ENCODE measurements around the gene PGAM5. TPM values are rescaled to one million over a fixed set of nuclear protein-coding genes. Genes with fewer than 3 reads are reported as not detected.
"Not testable (repeated sequence)": the region's sequence is repeated elsewhere in the genome, so short reads cannot be mapped to it uniquely, and the experiment has no call there.

The PGAM5 gene
- polyA plus RNA-seq, 5 donors: 11.4 to 22.0 (median 15.0) TPM

DNA sequence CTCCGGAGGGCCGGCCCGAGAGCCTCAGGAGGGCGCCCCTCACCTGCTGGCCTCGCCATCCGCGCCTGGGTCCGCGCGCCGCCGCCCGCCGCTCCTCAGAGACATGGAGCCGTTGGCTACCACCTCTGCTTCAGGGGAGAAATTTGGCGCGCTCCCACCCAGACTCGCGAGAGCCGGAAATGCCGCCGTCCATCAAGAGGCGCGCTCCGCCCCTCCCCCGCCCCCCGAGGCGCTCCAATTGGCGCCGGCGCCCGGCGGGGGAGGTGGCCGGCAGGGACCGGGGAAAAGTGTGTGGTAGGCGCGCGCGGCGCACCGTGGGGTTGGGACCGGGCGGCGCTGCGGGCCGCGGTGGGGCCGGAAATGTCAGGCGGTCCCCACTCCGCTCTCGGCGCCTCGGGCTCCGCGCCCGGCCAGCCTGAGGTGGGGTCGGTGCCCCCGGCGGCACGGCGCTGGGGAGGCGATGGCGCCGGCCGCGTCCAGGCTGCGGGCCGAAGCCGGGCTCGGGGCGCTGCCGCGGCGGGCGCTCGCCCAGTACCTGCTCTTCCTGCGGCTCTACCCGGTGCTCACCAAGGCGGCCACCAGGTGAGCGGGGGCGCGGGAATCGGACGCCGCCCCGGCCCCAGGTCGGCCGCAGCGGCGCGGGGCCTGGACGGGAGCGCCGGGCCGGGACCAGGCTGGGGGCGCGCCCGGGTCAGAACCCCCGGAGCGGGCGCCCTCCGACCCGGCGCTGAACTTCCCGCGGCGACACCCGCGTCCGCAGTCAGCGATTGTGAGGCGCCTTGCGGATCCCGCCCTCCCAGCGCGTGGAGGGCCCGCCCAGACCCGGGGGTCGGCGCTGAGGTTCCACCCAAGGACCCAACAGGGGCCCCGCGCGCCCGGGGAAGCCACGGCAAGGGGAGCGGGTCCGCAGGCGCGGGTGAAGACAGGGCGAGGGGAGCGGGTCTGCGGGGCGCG lies 23.2 kb upstream of the PGAM5 start, which contains the start of the genes POLE and PXMP2:
POLE (minus strand) TSS at position 132 of the 954 bp plus-strand sequence; CDS start at position 105, 27 bp downstream.
PXMP2 (plus strand) TSS at position 377 of the 954 bp plus-strand sequence; CDS start at position 461, 84 bp downstream.
- peak; percentile 97 to 98 for DNase-seq

DNA sequence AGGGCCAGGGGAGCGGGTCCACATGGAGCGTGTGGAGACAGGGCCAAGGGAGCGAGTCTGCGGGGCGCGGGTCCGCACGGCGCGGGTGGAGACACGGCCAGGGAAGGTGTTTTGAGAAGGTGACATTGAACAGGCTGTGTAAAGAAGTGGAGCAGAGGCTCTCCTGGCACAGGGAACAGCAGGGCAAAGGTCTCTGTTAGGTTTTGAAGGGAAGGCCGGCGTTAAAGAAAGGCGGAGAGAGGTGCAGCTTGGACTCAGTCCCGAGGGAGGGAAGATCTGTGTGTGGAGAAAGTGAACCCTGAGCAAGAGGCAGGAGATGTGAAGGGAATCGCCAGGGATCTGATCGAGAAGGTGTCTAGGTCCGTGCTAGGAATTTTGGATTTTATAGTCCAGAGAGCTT lies 21.4 kb upstream of the PGAM5 start:
- no peak for DNase-seq

DNA sequence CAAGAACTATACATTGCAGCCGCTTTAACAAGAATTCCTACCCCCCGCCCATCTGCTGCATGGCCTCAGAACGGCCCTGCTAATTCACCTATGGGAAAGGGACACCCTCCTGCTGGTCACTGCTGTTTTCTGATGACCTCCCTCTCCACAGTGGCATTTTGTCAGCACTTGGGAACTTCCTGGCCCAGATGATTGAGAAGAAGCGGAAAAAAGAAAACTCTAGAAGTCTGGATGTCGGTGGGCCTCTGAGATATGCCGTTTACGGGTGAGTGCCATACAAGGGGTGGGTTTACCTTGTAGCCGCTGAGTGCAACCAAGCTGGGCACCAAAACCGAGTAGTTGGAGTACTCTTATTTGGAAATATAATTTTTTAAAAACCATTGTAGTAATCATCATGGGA lies 20.5 kb upstream of the PGAM5 start:
- DNase-seq: no peak

DNA sequence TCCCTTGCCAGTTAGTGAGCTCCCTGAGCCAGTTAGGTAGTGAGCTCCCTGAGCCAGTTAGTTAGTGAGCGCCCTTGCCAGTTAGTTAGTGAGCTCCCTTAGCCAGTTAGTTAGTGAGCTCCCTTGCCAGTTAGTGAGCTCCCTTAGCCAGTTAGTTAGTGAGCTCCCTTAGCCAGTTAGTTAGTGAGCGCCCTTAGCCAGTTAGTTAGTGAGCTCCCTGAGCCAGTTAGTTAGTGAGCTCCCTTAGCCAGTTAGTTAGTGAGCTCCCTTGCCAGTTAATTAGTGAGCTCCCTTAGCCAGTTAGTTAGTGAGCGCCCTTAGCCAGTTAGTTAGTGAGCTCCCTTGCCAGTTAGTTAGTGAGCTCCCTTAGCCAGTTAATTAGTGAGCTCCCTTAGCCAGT lies 18.6 kb upstream of the PGAM5 start:
- not testable (repeated sequence) for DNase-seq

DNA sequence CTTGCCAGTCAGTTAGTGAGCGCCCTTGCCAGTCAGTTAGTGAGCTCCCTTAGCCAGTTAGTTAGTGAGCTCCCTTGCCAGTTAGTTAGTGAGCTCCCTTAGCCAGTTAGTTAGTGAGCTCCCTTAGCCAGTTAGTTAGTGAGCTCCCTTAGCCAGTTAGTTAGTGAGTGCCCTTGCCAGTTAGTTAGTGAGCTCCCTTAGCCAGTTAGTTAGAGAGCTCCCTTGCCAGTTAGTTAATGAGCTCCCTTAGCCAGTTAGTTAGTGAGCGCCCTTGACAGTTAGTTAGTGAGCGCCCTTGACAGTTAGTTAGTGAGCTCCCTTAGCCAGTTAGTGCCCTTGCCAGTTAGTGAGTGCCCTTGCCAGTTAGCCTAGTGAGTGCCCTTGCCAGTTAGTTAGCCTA lies 15.8 kb upstream of the PGAM5 start:
- not testable (repeated sequence) for DNase-seq

DNA sequence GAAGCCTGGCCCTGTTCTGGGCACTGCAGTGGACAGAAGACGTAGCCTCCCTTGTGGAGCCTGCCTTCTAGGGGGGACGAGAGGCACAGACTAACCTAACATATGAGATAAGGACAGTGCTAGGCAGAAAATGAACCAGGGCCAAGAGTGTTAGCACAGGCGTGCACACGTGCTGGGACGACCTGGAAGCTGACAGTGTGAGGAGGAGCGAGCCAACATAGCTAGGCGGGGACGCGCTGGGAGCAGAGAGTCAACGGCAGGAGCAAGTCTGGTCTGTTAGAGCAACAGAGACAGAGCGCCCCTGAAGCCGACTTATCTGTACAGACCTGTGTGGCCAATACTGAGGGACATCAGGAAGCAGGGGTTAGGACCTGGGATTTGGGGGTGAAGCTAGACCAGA lies 15.2 kb upstream of the PGAM5 start:
- no peak for DNase-seq

DNA sequence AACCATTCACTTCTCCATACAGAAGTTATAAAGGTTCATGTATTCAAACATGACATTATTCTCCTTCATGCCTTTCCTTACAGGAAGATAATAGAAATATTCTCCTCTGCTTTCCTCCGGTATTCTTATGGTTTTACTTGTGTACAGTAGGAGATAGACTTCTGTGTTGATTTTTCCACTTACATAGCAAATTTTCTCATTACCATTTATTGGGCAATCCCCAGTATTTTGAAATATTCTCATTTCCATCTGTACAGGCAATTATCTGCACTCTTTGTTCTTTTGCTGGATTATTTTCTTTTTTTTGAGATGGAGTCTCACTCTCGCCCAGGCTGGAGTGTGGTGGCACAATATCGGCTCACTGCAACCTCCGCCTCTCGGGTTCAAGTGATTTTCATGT lies 12.3 kb upstream of the PGAM5 start:
- no peak for DNase-seq

DNA sequence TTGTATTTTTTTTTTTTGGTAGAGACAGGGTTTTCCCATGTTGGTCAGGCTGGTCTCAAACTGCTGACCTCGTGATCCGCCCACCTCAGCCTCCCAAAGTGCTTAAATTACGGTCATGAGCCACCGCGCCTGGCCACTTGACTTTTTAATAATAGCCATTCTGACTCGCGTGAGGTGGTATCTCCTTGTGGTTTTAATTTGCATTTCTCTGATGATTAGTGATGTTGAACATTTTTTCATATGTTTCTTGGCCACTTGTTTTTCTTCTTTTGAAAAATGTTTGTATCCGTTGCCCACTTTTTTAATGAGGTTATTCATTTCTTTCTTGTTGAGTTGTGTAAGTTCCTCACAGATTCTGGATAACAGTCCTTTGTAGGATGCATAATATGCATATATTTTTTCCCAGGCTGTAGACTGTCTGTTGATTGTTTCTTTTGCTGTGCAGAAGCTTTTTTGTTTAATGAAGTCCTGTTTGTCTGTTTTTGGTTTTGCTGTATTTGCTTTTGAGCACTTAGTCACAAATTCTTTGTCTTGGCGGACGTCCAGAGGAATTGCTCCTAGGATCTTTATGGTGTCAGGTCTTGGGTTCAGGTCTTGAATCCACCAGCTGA lies 10.3 kb upstream of the PGAM5 start:
- DNase-seq: no peak

DNA sequence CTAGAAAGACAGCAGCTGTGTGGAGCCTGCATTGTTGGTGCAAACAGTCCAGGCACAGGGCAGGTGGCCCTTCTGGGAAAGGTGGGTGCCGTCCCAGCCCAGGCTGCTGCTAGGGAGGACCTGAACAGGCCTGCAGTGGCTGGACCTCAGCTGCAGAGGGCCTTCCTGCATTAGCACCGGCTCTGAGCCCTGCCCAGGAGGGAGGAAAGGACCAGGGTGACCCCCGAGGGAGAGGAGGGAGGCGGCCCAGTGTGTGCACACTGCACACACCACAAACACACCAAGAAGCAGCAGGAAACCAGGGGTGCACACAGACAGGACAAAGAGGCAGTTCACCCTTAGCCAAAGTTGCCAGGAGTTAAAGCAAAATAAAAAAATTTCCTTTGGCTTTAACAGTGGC lies 8.0 kb upstream of the PGAM5 start:
- DNase-seq: no peak

DNA sequence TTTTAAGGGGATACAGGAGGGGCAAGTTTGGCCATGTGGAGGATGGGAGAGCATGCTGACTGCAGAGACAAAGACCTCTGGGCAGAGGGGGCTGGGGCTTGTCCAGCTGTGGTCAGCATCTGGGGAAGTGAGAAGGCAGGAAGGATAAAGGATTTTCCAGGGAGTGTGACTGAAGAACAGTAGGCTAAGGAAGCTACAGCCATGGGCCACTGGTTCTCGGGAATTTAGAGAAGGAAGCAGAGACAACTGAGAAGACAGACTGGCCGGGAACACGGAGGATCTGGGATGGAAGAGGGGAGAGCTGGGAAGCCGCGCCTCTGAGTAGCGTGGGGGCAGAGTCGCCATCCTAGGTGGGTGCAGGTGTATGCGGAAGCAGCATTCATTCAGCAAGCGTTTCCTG lies 7.0 kb upstream of the PGAM5 start:
- DNase-seq: no peak

DNA sequence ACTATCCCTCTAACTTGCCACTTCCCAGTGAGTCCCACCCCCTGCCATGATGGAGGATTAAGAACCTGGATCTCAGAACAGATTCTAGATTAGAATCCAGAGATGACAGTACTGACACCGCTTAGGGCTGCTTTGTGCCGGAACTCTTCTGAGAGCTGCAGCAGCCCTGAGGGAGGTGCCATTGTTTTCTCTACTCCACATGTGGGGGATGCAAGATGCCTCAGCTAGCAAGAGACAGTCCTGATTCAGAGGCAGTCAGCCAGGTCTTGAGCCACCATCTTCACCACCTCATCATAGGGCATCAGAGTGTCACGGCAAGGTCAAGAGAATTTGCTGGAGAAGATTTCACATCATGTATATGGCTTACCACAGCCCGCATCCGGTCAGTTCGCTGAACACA lies 3.4 kb upstream of the PGAM5 start:
- no peak for DNase-seq

DNA sequence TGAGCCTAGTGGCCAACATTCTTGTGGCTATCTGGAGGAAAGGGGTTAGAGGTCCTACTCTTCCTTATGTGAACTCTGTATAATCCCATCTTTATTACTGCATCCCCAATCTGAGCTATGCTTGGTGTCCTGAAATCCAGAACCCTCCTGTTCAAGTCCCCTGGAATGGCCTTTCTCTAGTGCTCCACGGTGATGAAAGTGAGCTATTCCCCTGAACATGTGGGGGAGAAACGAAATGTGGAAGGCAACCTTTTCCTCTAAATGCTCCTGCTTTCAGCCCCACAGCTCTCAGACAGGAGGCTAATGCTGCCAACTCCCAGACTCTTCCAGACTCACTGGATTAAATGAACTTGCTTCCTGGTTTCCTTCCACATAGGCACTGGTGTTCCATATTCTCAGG lies 2.5 kb upstream of the PGAM5 start:
- no peak for DNase-seq

DNA sequence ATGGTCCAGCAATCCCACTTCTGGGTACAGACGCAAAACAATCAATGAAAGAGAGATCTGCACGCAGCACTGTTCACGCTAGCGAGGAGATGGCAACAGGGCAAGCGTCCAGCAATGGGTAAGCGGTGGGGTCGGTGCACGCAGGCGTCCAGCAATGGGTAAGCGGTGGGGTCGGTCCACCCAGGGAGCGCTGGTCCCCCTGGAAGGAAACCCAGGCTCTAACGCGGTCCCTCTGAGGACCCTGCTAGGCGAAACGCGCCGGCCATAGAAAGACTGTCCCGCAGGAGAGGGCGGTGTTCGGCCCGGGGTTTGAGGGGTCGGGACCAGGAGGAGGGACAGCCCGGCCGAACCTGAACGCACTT lies 618 bp upstream of the PGAM5 start:
- no peak for DNase-seq

DNA sequence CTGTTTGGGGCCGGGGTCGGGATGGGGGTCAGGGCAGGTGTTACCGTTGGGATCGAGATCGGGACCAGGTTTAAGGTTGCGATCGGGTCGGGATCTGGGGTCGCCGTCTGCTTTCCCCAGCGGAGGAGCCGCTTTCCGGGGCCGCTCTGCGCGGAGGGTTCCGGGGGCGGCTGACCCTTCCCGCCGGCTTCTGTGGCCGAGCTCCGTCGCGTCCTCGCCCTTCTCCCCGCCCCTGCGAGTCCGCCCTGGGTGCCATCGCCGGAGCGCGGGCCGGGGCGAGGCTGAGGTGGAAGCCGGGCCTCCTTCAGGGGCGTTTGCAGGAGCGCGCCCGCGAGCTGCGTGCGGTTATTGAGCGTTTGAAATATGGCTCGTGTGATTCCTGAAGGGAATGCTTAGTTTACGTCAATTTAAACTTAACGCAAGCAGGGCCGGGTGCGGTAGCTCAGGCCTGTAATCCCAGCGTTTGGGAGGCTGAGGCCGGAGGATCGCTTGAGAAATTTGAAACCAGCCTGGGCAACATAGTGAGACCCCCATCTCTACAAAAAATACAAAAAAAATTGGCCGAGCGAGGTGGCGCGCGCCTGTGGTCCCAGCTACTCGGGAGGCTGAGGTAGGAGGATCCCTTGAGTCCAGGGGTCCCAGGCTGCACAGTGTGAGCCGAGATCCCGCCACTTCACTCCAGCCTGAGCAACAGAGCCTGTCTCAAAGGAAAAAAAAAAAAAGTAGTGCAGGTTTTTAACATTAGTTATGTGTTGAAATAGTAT lies 620 bp downstream of the PGAM5 start:
- no peak for DNase-seq

DNA sequence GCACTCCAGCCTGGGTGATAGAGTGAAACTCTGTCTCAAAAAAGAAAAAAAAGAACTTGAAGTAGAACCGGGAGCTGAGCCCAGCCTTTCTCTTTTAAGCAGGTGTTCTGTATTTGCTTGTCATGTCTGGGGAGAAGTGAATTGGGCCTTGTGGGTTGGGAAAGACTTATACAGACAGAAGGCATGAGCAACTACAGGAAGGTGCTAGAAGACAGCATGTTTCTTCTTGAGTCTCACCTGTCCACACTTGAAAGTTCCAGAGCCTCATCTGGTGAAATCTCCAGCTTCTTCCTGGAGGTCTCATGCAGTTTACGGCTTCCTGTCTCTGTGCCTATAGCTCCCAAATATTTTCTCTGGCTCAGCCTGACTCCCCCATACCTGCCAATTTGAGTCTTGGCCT lies 2.5 kb downstream of the PGAM5 start:
- no peak for DNase-seq

DNA sequence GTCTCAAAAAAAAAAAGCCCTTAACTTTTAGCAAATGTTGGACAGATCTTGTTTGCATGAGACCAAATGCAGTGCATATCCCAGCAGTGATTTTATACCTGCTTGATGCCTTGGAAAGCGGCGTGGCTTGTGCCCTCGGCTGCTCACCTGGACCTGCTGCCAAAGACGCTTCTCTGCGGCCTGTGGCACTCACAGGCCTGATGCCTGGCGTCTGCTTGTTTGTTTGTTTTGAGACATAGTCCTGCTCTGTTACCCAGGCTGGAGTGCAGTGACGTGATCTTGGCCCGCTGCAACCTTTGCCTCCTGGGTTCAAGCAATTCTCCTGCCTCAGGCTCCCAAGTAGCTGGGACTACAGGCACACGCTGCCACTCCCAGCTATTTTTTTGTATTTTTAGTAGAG lies 5.2 kb downstream of the PGAM5 start:
- DNase-seq: no peak

DNA sequence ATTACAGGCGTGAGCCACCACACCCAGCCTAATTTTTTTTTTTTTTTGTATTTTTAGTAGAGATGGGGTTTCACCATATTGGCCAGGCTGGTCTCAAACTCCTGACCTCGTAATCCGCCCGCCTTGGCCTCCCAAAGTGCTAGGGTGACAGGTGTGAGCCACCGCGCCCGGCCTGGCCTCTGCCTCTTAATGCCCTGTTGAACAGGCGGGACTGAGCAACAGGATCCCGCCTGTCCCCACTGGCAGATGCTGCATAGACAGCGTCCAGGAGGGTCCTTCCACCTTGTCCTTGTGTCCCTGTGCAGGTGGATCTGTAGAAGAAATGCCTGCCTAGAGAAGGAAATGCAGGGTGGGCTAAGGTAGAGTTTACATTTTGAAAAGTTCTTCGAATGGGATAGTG lies 5.7 kb downstream of the PGAM5 start:
- DNase-seq: no peak

DNA sequence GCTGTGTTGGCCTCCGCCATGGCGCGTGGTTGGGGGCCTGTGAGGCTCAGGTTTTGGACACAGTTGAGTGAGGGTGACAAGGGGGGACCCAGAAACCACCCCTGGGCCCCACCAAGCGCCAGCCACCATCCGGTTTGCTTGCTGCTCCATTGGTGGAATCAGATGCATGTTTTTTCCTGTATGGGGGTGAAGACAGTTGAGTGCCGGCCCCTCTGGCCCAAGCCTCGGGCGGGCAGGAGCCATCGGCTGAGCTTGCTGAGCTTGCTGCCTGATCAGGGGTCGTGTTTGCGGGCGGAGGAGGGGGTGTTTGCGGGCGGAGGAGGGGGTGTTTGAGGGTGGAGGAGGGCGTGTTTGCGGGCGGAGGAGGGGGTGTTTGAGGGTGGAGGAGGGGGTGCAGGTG lies 6.4 kb downstream of the PGAM5 start:
- DNase-seq: no peak

DNA sequence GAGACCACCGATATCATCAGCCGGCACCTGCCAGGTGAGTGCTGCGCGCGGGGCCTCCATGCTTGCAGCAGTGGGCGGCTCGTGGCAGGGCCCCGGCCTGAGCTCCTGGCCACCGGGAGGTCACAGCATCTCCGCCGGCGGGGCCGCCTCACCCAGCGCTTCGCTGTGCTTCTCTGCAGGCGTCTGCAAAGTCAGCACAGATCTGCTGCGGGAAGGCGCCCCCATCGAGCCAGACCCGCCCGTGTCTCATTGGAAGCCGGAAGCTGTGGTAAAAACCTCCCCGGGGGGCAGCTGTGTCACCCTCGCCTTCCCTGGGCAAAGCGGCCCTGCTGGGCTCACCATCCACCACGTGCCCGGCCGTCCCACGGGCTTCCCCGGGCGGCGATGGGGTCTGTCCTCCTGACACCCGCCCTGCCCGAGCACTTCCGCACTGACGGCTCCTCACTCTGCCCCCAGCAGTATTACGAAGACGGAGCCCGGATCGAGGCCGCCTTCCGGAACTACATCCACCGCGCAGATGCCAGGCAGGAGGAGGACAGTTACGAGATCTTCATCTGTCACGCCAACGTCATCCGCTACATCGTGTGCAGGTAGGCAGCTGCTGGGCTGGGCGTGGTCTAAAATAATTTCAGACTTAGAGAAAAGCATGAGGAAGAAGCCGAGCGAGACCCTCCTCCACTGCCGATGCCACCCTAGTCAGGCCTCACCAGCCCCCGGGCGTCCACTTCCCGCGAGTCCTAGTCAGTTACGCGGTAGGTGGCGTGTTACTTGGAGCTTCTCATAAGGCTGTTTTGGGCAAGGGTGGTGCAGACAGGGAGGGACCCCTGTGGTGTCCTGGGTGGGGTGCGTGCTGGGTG lies 7.1 kb downstream of the PGAM5 start:
- no peak for DNase-seq

DNA sequence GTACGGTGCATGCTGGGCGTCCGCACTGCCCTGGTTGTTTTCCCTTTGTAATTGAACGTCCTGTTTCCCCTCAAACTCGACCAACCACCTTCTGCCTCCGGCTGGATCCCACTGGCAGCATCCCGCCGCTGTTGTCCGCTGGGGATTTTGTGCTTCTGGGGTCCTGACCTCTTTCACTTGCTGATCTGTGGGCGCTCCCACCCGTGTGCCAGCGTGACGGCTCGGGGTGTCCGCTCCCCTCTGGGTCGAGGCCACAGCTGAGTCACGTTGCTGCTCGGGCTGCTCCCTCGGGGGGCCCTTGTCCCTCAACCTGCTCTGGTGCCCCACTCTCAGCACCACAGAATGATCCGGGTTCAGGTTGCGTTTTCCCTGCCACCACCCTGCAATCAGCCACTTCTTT lies 8.0 kb downstream of the PGAM5 start:
- no peak for DNase-seq

DNA sequence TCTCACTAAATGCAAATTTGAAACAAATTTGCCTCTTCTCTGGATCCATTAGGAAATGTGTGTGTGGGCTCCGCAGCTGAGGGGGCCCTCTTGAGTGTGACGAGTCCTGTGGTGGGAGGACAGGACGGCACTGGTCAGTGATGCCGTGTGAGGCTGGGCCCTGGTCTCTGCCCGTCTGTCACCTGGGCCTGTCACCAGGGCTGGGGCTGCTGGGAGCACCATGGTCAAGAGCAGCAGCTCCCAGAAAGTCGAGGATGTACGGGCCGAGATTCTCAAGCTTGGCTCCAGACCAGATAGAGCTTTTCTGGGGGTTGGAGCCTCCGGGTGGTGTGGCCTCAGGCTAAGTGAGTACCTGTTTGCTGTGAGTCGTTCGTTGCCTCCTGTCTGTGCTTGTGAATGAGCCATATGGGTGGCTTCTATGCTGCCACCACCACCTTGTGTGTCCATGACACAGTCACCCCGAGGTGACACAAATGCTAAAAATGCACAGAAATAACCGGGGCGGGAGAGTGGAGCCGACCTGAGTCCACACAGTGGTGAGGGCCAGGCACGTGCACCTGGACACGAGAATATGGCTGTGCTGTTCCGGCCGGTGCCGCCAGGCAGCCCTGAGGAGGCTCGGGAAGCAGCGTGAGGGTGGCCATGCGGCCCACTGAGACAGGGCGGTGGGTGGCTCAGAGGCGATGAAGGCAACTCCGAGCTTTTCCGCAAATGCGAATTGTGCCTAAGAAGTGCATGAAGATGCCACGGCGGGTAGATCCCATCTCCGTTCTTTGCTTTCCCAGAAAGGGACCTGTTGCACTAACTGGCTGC lies 8.7 kb downstream of the PGAM5 start:
- no peak for DNase-seq
